C4-2B (cell line): Measurements from ENCODE around the gene ADORA2B.
"Not testable (repeated sequence)": the region's sequence is repeated elsewhere in the genome, so short reads cannot be mapped to it uniquely, and the experiment has no call there.

Experiments used
- H3K27ac ChIP-seq: fragments of 450-650 bp; 2 replicates; pipeline ENCODE4 v1.5.1; 2017
- CTCF ChIP-seq: fragments of 450-650 bp; conservative IDR thresholded peaks from 2 replicates; pipeline ENCODE4 v1.5.1; 2017; ENCODE audit warnings: mild to moderate bottlenecking
- ZFX ChIP-seq: fragments of 450-650 bp; IDR thresholded peaks from 2 replicates; pipeline ENCODE4 v1.6.1; 2017

The ADORA2B gene

GRCh38 chr17:15978606-15979005 lies 33.7 kb downstream of the ADORA2B start:
- TF ChIP-seq ZFX (no peak), CTCF (no peak)
- no peak overlapping the region for H3K27ac ChIP-seq

GRCh38 chr17:15979013-15979412 lies 34.1 kb downstream of the ADORA2B start:
- not testable (repeated sequence) for H3K27ac ChIP-seq

- H3K27ac ChIP-seq, result no peak overlapping the region
- TF ChIP-seq CTCF, result no peak
- no peak for TF ChIP-seq ZFX
These were observed 36.3 kb downstream of the ADORA2B start for GRCh38 chr17:15981208-15981607.

GRCh38 chr17:15981646-15982580 lies 37.0 kb downstream of the ADORA2B start:
- no peak overlapping the region for H3K27ac ChIP-seq
- TF ChIP-seq CTCF (no peak), ZFX (no peak)

GRCh38 chr17:15996322-15996721 lies 51.4 kb downstream of the ADORA2B start:
- TF ChIP-seq ZFX (no peak), CTCF (no peak)
- H3K27ac ChIP-seq, result no peak overlapping the region

GRCh38 chr17:15998031-15998562 lies 53.2 kb downstream of the ADORA2B start:
- TF ChIP-seq CTCF (no peak), ZFX (no peak)
- no peak overlapping the region for H3K27ac ChIP-seq

GRCh38 chr17:15999141-15999973 lies 54.4 kb downstream of the ADORA2B start, which contains the start of the genes TTC19 and ZSWIM7:
TTC19 (plus strand) TSS chr17:15999824; CDS start chr17:15999849, 25 bp downstream.
ZSWIM7 (minus strand) TSS chr17:15999704; CDS start chr17:15999594, 110 bp downstream.
- TF ChIP-seq CTCF (no peak), ZFX (no peak)
- H3K27ac ChIP-seq, result peak within 1 kb of the TSS; percentile 91
